HepG2 (cell line): ENCODE data around the gene TIFAB. TPM values are rescaled to one million over a fixed set of nuclear protein-coding genes. Genes with fewer than 3 reads are reported as not detected.
A peak's percentile ranks its signal among the peaks of the same experiment; 100 is the strongest.

Experiments
- AHR ChIP-seq: IDR thresholded peaks from 2 replicates; pipeline ENCODE4 v1.6.1; 2018; ENCODE audit warnings: missing genetic modification reagents, missing compliant biosample characterization
- HOXA3 ChIP-seq: sonication (generic); formaldehyde crosslinking; IDR thresholded peaks from 2 replicates; pipeline ENCODE4 v1.5.0; 2020; ENCODE audit warnings: missing genetic modification reagents
- HOXD1 ChIP-seq: sonication (generic); formaldehyde crosslinking; IDR thresholded peaks from 2 replicates; pipeline ENCODE4 v1.5.0; 2020; ENCODE audit warnings: missing genetic modification reagents
- MED1 ChIP-seq: sonication (generic); formaldehyde crosslinking; IDR thresholded peaks from 2 replicates; pipeline ENCODE4 v1.4.0; 2020; ENCODE audit warnings: missing genetic modification reagents
- MEF2D ChIP-seq: sonication (generic); formaldehyde crosslinking; IDR thresholded peaks from 2 replicates; pipeline ENCODE4 v1.5.1; 2020; ENCODE audit warnings: mild to moderate bottlenecking, missing genetic modification reagents
- RELA ChIP-seq: sonication (generic); formaldehyde crosslinking; IDR thresholded peaks from 2 replicates; pipeline ENCODE4 v1.4.0; 2020; ENCODE audit warnings: missing genetic modification reagents
- RFXAP ChIP-seq: sonication (generic); formaldehyde crosslinking; IDR thresholded peaks from 2 replicates; pipeline ENCODE4 v1.4.0; 2020; ENCODE audit warnings: missing genetic modification reagents, borderline replicate concordance
- SNAPC2 ChIP-seq: sonication (generic); formaldehyde crosslinking; IDR thresholded peaks from 2 replicates; pipeline ENCODE4 v1.8.1; 2022; ENCODE audit warnings: mild to moderate bottlenecking, missing genetic modification reagents
- SOX13 ChIP-seq, 3 experiments: fragments of 450-650 bp in 1 of 3; sonication (generic) in 1 of 3; formaldehyde crosslinking in 1 of 3; IDR thresholded peaks in 2 of 3; conservative IDR thresholded peaks in 1 of 3; 2 replicates each; pipeline versions ENCODE4 v1.5.0 to v1.6.1; 2016 to 2020; ENCODE audit warnings: antibody characterized with exemption in 1 of 3, mild to moderate bottlenecking in 1 of 3, missing compliant biosample characterization in 1 of 3, missing genetic modification reagents in 1 of 3, moderate library complexity in 1 of 3
- SOX5 ChIP-seq: IDR thresholded peaks from 2 replicates; pipeline ENCODE4 v1.6.1; 2016; ENCODE audit warnings: borderline replicate concordance
- TCF12 ChIP-seq, 2 experiments: fragments of 450-650 bp in 1 of 2; sonication (generic) in 1 of 2; formaldehyde crosslinking in 1 of 2; IDR thresholded peaks; 2 replicates each; pipeline versions ENCODE4 v1.6.1 to v1.8.0; 2017 to 2022; ENCODE audit warnings: antibody characterized with exemption in 1 of 2, mild to moderate bottlenecking in 1 of 2, missing genetic modification reagents in 1 of 2, moderate library complexity in 1 of 2
- ZNF383 ChIP-seq: sonication (generic); formaldehyde crosslinking; IDR thresholded peaks from 2 replicates; pipeline ENCODE4 v1.4.0; 2020; ENCODE audit warnings: missing genetic modification reagents, mild to moderate bottlenecking, borderline replicate concordance
- ZNF468 ChIP-seq: sonication (generic); formaldehyde crosslinking; IDR thresholded peaks from 2 replicates; pipeline ENCODE4 v1.8.0; 2022; ENCODE audit warnings: mild to moderate bottlenecking, moderate library complexity, missing genetic modification reagents
- ZNF615 ChIP-seq: sonication (generic); formaldehyde crosslinking; IDR thresholded peaks from 2 replicates; pipeline ENCODE4 v1.5.0; 2020; ENCODE audit warnings: mild to moderate bottlenecking, missing genetic modification reagents, borderline replicate concordance
- ZNF709 ChIP-seq: sonication (generic); formaldehyde crosslinking; IDR thresholded peaks from 2 replicates; pipeline ENCODE4 v1.5.0; 2020; ENCODE audit warnings: mild to moderate bottlenecking, missing genetic modification reagents
- ZNF746 ChIP-seq: sonication (generic); formaldehyde crosslinking; IDR thresholded peaks from 2 replicates; pipeline ENCODE4 v1.8.0; 2022; ENCODE audit warnings: mild to moderate bottlenecking, missing genetic modification reagents
- polyA plus RNA-seq, 8 experiments: library from polyadenylated mRNA; depleted of rRNA in 3 of 8; stranded (reverse) in 7 of 8; unstranded in 1 of 8; fragments of >200 nt; fragmentation: Illumina TruSeq in 4 of 8; extraction: Trizol in 4 of 8; gene quantifications; 2 replicates each; pipeline versions ENCODE4 v1.2.1 to v1.2.3, GENCODE V29; 2011 to 2016; ENCODE audit warnings: low read depth in 4 of 8, missing spikeins in 1 of 8, mixed read lengths in 1 of 8; ENCODE audit not compliant: insufficient read depth in 1 of 8
- total RNA-seq, 5 experiments: library from RNA; depleted of rRNA; stranded (reverse); fragments of >200 nt; fragmentation: Illumina TruSeq; extraction: Trizol; gene quantifications; 2 replicates each; pipeline ENCODE4 v1.2.3, GENCODE V29; 2016; ENCODE audit warnings: low read depth in 1 of 5
- TF ChIP-seq, protein P1 (sequence below), 2 experiments: IDR thresholded peaks; 2 replicates each; pipeline ENCODE4 v1.6.1; 2011 to 2012; ENCODE audit warnings: low read length in 2 of 2, borderline replicate concordance in 1 of 2, low read depth in 1 of 2, mild to moderate bottlenecking in 1 of 2, moderate library complexity in 1 of 2
- TF ChIP-seq, protein P2 (sequence below): sonication (generic); formaldehyde crosslinking; IDR thresholded peaks from 2 replicates; pipeline ENCODE4 v1.4.0; 2020; ENCODE audit warnings: missing genetic modification reagents, low read depth, mild to moderate bottlenecking, borderline replicate concordance
- TF ChIP-seq, protein P3 (sequence below): sonication (generic); formaldehyde crosslinking; IDR thresholded peaks from 2 replicates; pipeline ENCODE4 v1.4.0; 2020; ENCODE audit warnings: missing genetic modification reagents, borderline replicate concordance

The TIFAB gene
- total and polyA plus RNA-seq, 2 of the 13 experiments (the other 11 are each of a cell fraction or from before 2014, with no cell fraction given) = not detected

DNA sequence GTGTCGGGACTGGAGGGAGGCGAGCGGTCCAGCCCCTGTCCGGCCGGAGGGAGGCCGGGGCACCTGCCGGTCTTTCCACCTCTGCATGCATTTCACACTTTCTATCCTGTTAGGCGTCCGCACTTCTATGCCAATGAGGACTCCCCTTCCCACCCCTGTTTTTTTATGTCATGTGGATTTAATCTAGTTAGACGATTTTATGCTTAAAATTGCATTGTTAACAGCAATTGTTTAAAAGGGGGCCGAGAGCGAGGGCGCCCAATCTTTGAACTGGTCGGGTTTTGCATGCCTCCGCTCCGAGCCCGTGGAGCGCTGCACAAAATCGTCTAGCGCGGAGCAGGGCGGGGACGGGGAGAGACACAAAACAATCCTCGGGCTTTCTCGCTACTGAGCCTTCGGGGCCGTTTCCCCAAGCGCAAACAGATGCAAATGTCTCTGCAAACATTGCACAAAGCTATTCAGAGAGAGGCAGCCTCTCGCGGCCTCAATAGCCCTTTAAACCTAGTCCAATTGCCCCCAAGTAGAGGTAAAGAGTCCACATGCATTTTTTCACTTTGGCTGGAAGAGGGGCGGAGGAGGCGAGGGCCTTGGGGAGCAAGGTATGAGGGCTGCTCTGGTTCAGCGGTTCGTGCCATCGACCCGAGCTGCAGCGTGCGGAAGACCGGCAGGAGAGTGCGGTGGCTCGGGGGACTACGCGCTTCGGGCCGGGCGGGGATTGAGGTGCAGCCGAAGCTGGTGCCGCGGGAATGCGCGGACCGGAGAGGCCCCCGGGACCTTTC lies 37.5 kb upstream of the TIFAB start (continued):
- TF ChIP-seq, protein P1, sequence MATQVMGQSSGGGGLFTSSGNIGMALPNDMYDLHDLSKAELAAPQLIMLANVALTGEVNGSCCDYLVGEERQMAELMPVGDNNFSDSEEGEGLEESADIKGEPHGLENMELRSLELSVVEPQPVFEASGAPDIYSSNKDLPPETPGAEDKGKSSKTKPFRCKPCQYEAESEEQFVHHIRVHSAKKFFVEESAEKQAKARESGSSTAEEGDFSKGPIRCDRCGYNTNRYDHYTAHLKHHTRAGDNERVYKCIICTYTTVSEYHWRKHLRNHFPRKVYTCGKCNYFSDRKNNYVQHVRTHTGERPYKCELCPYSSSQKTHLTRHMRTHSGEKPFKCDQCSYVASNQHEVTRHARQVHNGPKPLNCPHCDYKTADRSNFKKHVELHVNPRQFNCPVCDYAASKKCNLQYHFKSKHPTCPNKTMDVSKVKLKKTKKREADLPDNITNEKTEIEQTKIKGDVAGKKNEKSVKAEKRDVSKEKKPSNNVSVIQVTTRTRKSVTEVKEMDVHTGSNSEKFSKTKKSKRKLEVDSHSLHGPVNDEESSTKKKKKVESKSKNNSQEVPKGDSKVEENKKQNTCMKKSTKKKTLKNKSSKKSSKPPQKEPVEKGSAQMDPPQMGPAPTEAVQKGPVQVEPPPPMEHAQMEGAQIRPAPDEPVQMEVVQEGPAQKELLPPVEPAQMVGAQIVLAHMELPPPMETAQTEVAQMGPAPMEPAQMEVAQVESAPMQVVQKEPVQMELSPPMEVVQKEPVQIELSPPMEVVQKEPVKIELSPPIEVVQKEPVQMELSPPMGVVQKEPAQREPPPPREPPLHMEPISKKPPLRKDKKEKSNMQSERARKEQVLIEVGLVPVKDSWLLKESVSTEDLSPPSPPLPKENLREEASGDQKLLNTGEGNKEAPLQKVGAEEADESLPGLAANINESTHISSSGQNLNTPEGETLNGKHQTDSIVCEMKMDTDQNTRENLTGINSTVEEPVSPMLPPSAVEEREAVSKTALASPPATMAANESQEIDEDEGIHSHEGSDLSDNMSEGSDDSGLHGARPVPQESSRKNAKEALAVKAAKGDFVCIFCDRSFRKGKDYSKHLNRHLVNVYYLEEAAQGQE (IDR thresholded peaks at IDR 0.05; ENCODE audit: borderline replicate concordance in 1 of 2, low read depth in 1 of 2, low read length in 2 of 2) = peak in 1 of 2 experiments; percentile 59; a peak in 2 of 4 replicates
- TF ChIP-seq, protein P2, sequence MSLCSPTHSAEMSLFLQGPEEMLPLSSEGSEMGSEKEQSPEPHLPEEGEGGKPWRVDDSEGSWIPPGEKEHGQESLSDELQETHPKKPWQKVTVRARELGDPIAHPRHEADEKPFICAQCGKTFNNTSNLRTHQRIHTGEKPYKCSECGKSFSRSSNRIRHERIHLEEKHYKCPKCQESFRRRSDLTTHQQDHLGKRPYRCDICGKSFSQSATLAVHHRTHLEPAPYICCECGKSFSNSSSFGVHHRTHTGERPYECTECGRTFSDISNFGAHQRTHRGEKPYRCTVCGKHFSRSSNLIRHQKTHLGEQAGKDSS (CRISPR knock-in tag) = no peak
- TF ChIP-seq RELA (CRISPR knock-in tag) = no peak
- TF ChIP-seq SOX13 (IDR thresholded peaks at IDR 0.05) = peak; percentile 75; the same call in 1 of the 2 replicates
- peak in 1 of 2 experiments; percentile 81; a peak in 2 of 4 replicates for TF ChIP-seq SOX13 (CRISPR knock-in tag; conservative IDR thresholded peaks at IDR 0.05 in 1 of 2, IDR thresholded peaks at IDR 0.05 in 1 of 2)
- TF ChIP-seq SOX5 = peak; percentile 77
- no peak for TF ChIP-seq ZNF468 (CRISPR knock-in tag)
- TF ChIP-seq HOXA3 (CRISPR knock-in tag) = peak; percentile 68
- no peak for TF ChIP-seq SNAPC2
- no peak for TF ChIP-seq RFXAP
- no peak for TF ChIP-seq ZNF709 (CRISPR knock-in tag)
- TF ChIP-seq ZNF383 (CRISPR knock-in tag) = no peak
- TF ChIP-seq AHR (CRISPR knock-in tag) = no peak
- TF ChIP-seq, protein P3, sequence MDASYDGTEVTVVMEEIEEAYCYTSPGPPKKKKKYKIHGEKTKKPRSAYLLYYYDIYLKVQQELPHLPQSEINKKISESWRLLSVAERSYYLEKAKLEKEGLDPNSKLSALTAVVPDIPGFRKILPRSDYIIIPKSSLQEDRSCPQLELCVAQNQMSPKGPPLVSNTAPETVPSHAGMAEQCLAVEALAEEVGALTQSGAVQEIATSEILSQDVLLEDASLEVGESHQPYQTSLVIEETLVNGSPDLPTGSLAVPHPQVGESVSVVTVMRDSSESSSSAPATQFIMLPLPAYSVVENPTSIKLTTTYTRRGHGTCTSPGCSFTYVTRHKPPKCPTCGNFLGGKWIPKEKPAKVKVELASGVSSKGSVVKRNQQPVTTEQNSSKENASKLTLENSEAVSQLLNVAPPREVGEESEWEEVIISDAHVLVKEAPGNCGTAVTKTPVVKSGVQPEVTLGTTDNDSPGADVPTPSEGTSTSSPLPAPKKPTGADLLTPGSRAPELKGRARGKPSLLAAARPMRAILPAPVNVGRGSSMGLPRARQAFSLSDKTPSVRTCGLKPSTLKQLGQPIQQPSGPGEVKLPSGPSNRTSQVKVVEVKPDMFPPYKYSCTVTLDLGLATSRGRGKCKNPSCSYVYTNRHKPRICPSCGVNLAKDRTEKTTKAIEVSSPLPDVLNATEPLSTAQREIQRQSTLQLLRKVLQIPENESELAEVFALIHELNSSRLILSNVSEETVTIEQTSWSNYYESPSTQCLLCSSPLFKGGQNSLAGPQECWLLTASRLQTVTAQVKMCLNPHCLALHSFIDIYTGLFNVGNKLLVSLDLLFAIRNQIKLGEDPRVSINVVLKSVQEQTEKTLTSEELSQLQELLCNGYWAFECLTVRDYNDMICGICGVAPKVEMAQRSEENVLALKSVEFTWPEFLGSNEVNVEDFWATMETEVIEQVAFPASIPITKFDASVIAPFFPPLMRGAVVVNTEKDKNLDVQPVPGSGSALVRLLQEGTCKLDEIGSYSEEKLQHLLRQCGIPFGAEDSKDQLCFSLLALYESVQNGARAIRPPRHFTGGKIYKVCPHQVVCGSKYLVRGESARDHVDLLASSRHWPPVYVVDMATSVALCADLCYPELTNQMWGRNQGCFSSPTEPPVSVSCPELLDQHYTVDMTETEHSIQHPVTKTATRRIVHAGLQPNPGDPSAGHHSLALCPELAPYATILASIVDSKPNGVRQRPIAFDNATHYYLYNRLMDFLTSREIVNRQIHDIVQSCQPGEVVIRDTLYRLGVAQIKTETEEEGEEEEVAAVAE (CRISPR knock-in tag) = no peak
- TF ChIP-seq TCF12 (IDR thresholded peaks at IDR 0.05) = no peak
- TF ChIP-seq TCF12 (CRISPR knock-in tag; IDR thresholded peaks at IDR 0.05) = no peak
- no peak for TF ChIP-seq MEF2D
- no peak for TF ChIP-seq ZNF615
- peak; percentile 16; the same call in 1 of the 2 replicates for TF ChIP-seq MED1
- TF ChIP-seq ZNF746 = no peak
- TF ChIP-seq HOXD1 (CRISPR knock-in tag) = no peak
